AG10803 (cell line): Measurements from ENCODE around the gene DNAH3.
"Not testable (repeated sequence)": the region's sequence is repeated elsewhere in the genome, so short reads cannot be mapped to it uniquely, and the experiment has no call there.

ENCODE experiments used
- DNase-seq: peaks from one replicate; pipeline ENCODE4 v3.0.0; 2010; ENCODE audit warnings: low read depth
- H3K4me3 ChIP-seq: 2 replicates; pipeline ENCODE4 v1.5.1; 2011; ENCODE audit warnings: mild to moderate bottlenecking, low read length, control low read depth
- TF ChIP-seq, protein P1 (sequence below): conservative IDR thresholded peaks from 2 replicates; pipeline ENCODE4 v1.5.1; 2011; ENCODE audit warnings: mild to moderate bottlenecking, low read length, control low read depth, inconsistent platforms

The DNAH3 gene

DNA sequence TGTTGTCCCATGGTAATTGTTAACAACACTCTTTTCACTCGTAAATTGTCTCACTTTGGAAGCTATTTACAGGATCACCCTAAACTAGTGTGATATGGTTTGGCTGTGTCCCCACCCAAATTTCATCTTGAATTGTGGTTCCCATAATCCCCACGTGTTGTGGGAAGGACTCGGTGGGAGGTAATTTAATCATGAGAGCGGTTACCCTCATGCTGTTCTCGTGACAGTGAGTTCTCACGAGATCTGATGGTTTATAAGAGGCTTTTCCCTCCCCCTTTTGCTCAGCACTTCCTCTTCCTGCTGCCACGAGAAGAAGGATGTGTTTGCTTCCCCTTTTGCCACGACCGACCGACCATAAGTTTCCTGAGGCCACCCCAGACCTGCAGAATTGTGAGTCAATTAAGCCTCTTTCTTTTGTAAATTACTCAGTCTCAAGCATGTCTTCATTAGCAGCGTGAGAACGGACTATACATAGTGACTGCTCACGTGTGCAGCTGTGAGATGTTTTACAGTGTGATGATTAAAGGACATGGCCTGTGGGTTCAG is 34.4 kb downstream of the DNAH3 start:
- TF ChIP-seq, protein P1, sequence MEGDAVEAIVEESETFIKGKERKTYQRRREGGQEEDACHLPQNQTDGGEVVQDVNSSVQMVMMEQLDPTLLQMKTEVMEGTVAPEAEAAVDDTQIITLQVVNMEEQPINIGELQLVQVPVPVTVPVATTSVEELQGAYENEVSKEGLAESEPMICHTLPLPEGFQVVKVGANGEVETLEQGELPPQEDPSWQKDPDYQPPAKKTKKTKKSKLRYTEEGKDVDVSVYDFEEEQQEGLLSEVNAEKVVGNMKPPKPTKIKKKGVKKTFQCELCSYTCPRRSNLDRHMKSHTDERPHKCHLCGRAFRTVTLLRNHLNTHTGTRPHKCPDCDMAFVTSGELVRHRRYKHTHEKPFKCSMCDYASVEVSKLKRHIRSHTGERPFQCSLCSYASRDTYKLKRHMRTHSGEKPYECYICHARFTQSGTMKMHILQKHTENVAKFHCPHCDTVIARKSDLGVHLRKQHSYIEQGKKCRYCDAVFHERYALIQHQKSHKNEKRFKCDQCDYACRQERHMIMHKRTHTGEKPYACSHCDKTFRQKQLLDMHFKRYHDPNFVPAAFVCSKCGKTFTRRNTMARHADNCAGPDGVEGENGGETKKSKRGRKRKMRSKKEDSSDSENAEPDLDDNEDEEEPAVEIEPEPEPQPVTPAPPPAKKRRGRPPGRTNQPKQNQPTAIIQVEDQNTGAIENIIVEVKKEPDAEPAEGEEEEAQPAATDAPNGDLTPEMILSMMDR = no peak
- no peak overlapping the region for H3K4me3 ChIP-seq
- DNase-seq = peak; percentile 8

DNA sequence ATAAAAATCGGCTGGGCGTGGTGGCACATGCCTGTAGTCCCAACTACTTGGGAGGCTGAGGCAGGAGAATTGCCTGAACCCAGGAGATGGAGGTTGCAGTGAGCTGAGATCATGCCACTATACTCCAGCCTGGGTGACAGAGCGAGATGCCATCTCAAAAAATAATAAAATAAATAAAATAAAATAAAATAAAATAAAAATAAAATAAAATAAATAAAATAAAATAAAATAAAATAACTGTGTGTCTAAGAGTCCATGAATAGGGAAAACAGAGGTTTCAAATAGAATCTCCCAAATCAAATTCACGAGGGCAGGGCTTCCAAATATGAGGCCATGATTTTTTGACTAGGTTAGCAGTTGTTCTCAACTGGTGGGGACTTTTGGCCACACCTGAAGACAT is 35.1 kb downstream of the DNAH3 start:
- H3K4me3 ChIP-seq = not testable (repeated sequence)

DNA sequence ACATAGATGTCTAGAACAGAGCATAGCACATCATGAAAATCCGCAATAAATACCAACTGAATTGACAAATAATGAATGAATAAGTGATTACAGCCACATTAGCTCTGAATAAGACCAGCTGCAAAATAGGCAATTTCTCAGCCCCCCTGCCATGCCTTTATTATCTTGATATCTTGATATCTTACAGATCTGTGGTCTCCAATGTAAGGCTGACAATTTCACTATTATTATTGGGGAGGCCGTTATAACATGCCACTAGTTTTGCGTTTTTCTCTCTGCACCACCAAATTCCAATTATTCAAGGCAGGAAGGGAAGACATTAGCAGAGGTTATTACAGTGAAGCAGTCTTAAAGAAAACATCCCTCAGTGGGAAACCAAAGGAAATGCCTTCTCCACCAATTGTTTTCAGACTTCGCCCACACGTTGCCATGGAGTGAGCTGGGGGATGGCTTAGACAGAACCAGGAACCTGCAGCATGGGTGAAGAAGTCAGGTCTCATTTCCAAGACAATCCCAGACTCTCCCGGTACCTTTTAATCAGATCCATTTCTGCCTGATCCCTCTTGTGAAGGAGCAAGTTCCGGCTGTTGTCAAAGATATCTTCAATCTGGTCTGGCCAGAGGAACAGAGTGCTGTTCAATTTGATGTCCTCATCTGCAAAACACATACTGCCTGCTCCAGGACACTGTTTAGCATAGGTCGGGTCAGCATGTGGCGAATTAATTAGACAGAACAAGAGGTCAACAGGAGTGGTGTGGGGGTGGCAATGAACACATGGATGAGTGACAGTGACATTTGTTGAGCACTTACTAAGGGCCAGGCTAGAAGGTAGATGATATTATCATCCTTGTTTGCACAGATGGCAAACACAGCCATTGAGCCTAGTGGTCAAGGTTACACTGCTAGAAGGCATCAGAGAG is 46.4 kb downstream of the DNAH3 start:
- TF ChIP-seq, protein P1 = no peak
- H3K4me3 ChIP-seq = no peak overlapping the region
- DNase-seq = peak; percentile 70

More for the DNA sequence above, 35.1 kb downstream of the DNAH3 start:
- not testable (repeated sequence) for DNase-seq

DNA sequence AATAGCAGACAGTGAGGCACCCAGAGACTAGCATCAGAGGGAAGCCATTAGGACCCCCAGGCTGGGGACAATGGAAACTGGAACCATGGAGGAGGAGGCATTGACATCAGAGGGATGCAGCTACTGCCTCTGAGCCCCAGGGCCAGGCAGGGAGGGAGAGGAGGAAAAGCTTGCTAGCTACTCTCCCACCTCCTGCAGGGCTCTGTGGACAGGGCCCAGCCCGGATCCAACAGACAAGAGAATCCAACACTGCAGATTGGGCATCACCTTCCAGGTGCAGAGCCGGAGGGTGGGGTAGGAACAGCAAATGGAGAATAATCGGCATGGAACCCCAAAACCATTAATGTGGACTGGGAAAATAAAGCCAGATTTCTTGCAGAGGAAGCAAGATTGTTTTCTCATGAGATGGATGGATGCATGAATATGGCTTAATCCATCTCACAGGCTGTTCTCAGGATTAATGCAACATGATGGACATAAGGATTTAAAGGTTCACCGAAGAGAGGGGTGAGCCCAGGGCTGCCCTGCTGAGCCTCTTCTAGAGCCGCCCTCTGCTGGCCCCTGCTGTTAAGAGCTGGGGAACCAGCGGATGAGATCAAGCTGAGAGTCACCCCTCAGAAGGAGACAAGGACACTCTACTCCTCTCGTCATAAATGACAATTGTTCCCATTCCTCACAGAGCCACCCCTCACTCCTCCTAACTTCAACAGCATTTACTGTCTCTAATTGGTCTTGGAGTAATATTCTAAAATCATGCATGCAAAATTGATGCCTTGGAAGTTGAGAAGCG is 48.8 kb downstream of the DNAH3 start:
- DNase-seq = peak; percentile 24
- TF ChIP-seq, protein P1 = peak; percentile 55
- H3K4me3 ChIP-seq = no peak overlapping the region

DNA sequence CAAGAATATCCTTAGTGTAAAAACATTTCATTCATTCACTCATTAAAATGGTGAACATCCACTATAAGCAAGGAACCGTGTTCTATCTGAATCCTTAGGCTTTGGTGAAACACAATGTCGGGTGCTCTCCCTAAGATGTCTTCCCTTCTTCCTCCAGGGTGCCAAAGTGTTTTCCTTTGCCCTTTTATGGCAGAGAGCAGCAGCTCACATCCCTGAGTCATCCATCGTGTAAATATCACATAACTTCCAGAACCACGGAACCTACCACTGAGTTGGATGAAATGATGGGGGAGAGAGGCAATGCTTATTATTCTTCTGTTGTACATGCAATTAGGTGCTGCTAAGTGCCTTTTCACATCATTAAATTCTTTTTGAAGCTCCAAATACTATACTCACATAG is 50.2 kb downstream of the DNAH3 start:
- no peak overlapping the region for H3K4me3 ChIP-seq
- peak; percentile 63 for DNase-seq
- TF ChIP-seq, protein P1 = no peak

DNA sequence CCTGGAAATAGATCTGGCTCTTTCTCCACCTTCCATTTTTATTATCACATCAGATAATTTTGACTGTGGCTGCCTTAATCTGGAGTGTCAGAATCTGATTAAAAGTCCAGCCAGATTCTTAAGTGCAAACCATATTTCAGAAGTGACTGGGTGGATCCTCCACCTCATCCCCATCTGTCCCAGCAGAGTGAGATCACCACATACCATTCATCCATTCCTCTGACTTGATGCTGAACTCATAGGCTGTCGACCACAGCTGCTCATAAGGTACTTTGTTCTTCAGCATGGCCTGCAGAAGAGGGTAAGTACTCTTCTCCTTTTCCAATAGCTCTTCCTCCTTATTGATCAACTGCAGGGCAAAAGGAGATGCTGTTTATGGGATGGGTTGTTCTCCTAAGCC is 53.5 kb downstream of the DNAH3 start:
- no peak overlapping the region for H3K4me3 ChIP-seq
- TF ChIP-seq, protein P1 = no peak
- DNase-seq = peak; percentile 70

DNA sequence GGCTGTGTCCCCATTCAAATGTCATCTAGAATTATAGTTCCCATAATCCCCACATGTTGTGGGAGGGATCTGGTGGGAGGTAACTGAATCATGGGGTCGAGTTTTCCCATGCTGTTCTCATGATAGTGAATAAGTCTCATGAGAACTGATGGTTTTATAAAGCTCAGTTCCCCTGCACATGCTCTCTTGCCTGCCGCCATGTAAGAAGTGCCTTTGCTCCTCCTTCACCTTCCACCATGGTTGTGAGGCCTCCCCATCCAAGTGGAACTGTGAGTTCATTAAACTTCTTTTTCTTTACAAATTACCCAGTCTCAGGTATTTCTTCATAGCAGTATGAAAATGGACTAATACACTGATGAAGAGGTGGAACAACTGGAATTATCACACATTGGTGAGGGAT is 55.9 kb downstream of the DNAH3 start:
- not testable (repeated sequence) for DNase-seq, H3K4me3 ChIP-seq

DNA sequence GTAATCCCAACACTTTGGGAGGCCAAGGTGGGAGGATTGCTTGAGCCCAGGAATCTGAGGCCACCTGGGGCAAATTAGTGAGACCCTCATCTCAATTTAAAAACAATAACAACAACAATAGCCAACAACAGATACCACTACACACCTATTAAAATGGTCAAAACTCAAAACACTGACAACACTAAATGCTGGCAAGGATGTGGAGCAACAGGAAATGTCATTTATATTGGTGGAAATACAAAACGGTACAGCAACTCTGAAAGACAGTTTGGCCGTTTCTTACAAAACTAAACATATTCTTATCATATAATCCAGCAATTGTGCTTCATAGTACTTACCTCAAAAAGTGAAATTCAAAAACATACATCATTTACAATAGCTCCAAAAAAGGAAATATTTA is 57.7 kb downstream of the DNAH3 start:
- TF ChIP-seq, protein P1 = no peak
- no peak overlapping the region for H3K4me3 ChIP-seq
- DNase-seq = no peak
